HG03575 (cell line): ENCODE data around the gene MRPS12.
"Not testable (repeated sequence)": the region's sequence is repeated elsewhere in the genome, so short reads cannot be mapped to it uniquely, and the experiment has no call there.

ENCODE experiments used
- ATAC-seq: cut with Tn5 transposase; IDR thresholded peaks from one replicate; pipeline ENCODE4 v1.9.1; 2021; ENCODE audit not compliant: unreplicated experiment, insufficient number of reproducible peaks, low FRiP score; ENCODE audit errors: extremely low read depth

The MRPS12 gene

DNA sequence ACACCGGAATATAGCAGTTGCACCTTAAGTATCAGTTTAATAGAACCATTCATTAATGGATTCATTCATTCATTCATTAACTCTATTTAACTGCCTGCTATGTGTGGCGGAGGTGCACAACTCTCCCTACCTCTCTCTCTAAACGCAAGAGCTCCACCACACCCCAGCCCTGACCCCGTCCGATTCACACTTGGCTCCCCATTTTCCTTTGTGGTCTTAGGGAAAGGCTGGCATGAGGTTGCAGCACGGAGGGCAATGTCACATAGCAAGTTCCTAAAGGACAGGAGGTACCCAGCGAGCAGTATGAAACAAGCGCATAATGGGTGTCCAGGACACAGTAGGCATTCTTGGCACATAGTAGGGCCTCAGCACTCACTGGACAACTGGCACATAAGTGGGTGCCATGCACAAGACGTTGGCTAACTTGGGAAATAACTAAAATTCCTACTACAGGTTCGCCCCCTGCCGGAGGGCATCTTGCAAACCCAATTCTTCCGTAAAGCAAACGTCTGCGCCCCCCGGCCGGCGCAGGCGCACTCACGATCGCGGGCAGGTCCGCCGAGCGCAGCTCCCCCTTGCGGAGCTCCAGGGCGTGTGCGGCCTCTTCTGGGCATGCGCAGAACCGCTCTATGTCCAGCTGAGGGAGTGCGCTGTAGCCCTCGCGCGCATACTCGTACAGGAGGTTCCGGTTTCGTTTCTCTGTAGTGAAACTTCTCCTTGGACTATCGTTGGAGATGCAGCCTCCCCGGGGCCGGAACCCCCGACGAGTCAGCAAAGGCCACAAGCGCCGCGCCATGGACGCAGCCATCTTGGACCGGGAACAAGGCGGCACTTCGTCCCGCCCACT is 592 bp upstream of the MRPS12 start, which contains the start of gene SARS2:
SARS2 (minus strand) TSS at position 835 of the 847 bp plus-strand sequence; CDS start at position 808, 27 bp downstream.
- peak; percentile 19 for ATAC-seq

DNA sequence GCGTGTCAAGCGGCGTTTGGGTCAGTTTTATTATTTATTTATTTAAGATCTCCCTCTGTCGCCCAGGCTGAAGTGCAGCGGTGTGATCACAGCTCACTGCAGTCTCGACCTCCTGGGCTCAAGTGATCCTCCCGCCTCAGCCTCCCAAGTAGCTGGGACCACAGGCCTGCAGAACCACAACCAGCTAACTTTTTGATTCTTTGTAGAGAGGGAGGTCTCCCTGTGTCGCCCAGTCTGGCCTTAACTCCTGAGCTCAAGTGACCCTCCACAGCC is 713 bp downstream of the MRPS12 start:
- ATAC-seq: no peak

DNA sequence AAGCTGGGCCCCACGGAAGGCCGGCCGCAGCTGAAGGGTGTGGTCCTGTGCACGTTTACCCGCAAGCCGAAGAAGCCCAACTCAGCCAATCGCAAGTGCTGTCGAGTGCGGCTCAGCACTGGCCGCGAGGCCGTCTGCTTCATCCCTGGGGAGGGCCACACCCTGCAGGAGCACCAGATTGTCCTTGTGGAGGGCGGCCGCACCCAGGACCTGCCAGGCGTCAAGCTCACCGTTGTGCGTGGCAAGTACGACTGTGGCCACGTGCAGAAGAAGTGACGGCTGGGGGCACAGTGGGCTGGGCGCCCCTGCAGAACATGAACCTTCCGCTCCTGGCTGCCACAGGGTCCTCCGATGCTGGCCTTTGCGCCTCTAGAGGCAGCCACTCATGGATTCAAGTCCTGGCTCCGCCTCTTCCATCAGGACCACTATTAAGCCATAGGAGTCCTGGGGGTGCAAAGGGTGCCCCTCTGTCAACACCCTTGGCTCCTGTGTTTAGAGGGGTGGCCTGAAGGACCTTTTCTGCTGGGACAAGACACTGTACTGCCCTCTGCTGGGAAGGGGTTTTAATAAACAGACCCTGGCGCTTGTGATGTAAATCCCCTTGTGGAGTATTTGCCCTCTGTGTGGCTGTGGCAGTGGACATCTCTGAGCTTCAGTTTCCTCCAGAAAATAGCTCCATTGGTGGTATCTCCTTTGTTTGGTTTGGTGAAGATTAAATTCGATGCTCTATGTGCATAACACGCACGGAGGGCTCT is 1.9 kb downstream of the MRPS12 start:
- no peak for ATAC-seq

DNA sequence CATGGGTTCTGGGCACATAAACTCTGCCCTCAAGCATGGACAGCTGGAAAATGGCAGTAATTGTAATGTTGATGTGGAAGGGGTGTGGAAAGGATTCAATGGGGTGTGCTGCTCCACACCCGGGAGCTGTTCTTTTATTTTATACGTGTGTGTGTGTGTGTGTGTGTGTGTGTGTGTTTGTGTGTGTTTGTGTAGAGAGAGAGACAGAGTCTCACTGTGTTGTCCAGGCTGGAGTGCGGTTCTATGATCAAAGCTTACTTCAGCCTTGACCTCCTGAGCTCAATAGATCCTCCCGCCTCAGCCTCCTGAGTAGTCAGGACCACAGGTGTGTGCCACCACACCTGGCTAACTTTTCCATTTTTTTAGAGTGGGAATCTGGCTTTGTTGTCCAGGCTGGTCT is 2.8 kb downstream of the MRPS12 start:
- no peak for ATAC-seq

DNA sequence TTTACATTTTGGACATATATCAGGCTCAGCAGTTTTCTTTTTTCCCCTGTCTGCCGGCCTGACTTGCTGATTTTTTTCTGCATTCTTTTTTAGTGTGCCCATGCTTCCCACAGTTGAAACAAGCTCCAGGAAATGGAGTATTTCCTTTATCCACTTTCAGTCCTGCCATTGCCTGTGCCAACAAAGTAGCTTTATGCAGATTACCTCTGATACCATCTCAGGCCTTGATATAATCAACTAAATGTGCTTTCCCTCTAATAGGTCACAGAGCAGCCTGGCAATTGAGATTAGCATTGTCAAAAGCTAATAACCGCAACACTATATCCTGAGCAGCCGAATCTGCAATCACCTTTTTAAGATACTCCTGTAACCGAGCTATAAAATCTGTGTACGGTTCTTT is 9.2 kb downstream of the MRPS12 start:
- ATAC-seq: no peak

DNA sequence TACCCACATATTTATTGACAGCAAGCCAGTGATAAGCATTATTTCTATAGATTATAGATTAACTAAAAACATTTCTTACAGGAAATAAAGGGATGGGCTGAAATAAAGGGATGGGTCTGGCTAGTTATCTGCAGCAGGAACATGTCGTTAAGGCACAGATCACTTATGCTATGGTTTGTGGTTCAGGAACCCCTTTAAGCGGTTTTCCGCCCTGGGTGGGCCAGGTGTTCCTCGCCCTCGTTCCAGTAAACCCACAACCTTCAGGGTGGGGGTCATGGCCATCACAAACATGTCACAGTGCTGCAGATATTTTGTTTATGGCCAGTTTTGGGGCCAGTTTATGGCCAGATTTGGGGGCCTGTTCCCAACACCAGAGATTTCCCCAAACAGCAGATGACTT is 10.7 kb downstream of the MRPS12 start:
- ATAC-seq: not testable (repeated sequence)

DNA sequence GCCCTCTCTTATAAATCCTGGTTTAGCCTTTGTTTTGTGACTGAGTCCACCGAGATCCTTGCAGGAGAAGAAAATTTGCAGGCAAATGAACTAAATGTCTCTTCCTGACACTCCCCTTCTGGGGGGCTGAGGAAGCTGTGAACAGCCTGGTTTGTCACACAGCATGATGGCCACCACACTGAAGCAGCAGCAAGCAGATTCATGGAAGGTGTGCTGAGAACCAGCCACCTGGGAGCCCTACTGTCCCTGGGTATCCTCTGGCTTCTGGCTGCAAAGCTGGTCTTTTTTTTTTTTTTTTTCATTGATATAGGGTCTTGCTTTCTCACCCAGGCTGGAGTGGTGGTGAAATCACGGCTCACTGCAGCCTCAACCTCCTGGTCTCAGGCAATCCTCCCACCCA is 11.2 kb downstream of the MRPS12 start:
- ATAC-seq: no peak

DNA sequence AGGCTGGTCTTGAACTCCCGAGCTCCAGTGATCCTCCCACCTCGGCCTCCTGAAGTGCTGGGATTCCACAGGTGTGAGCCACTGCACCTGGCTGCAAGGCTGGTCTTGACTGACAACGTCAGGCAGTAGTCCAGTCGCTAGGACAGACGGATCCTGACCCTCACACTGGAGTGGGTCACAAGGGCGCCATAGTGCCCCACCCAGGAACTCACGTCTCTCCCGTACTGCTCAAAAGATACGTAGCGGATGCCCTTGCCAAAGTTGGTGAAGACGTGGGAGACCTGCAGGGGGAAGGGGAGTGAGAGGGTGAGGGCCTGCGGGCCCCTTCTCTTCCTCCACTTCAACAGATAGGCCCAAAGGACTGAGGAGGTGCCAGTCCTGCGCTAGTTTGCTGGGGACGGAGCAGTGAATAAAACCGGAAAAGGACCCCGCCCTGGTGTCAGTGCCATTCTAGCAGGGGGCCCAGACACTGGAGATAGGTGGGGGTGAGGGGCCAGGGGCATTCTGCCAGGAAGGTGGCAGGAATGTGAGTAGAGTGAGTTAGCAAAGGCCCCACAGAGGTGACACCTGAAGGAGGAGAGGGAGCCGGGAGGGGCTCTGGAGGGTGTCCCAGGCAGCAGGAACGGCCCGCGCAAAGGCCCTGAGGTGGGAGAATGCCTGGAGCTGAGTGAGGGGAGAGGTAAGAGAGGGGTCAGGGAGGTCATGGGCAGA is 11.9 kb downstream of the MRPS12 start:
- ATAC-seq: no peak

DNA sequence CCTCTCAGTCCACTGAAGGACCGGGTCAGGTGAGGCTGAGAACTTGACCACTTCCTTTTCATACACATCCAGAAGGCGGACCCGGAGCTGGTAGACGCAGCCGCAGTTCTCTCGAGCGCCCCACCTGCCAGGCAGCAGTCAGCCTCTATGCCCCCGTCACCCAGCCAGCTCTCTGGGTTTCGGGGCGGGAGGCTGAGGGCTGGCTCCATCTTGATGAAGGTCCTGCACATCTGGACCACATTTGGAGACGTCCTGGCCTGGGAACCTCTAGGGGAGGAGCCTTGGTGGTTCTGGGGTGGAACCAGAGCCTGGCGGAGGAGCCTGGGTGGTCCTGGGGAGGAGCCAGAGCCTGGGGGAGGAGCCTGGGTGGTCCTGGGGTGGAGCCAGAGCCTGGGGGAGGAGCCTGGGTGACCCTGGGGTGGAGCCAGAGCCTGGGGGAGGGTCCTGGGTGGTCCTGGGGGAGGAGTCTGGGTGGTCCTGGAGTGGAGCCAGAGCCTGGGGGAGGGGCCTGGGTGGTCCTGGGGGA is 14.3 kb downstream of the MRPS12 start:
- no peak for ATAC-seq

DNA sequence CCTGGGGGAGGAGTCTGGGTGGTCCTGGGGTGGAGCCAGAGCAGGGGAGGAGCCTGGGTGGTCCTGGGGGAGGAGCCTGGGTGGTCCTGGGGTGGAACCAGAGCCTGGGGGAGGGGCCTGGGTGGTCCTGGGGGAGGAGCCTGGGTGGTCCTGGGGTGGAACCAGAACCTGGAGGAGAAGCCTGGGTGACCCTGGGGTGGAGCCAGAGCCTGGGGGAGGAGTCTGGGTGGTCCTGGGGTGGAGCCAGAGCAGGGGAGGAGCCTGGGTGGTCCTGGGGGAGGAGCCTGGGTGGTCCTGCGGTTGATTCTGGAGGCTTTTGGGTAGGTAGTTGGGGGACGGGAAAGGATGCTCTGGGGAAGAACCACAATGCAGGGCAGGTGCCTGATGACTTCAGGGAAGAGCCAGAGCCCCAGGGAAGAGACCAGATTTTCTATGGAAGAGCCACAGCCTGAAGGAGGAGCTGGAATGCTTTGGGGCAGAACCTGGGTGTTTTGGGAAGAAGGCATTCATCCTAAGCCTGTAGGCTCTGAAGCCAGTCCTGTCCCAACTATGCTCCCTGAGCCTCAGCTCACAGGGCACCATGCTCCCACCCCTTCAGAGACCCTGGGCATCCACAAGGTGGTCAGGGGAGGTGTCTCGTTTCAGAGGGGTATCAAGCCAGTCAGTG is 15.0 kb downstream of the MRPS12 start:
- no peak for ATAC-seq

DNA sequence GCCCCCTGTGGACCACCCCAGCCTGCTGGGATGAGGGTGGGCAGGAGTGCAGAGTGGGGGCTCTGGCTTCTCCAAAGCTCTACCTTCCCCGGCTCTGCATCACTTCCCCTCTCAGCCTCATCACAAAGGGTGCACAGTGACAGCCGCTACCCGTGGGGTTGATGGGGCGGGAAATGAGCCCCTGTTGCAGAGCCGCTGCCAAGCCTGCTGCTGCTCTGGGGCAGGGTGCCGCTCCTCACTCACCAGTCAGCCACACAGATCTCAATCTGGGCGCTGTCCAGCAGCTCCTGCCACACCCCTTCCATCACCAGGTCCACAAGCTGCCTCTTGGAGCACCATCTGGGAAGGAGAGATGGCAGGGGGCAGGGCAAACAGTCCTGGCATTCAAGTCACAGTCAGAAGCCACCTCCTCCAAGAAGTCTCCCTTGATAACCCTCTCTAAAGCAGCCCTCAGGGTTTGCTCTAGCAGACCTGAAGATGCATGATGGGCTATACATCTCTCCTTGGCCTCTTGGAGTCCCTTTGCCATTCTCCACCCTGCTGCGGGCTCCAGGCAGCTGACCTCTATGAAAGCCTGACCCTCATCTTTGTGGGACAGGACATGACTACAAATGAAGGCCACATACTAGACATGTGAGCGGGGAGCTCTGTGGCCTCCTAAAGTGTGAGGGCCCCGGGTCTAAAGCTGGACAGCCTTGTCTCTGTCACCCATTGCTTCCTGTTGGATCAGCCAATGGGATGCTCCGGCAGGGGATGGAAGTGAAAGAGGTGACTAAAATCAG is 15.7 kb downstream of the MRPS12 start:
- ATAC-seq: no peak

DNA sequence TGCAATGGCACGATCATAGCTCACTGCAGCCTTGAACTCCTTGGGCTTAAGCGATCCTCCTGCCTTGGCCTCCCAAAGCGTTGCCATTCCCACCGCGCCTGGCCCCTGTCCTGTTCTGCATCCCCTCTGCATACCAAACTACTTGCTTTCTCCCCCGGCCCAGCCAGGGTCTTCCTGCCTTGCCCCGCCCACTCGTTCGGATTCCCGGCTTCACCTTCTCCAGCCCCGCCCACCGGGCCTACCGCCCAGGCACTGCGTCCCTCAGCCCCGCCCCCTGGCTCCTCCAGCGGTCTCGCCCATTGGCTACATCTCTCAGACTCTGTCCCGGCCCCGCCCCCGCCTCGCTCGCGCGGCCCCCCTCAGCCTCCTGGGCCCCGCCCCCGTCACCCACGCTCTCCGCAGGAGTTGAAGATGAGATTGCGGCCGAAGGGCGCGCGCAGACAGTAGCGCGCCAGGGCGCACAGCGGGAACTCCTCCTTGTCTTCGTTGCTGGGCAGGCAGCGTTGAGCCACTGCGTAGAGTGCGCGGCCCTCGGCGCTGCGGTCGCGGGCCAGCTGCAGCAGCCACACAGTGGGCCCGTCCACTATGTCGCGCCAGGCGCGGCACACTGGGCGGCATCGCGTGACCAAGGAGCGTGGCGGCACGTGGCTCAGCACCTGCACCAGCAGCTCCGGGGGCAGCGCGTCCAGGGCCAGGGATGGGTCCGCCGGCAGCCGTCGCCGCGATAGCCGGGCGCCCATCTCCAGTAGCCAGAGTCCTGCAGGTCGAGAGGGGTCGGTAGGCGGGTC is 19.0 kb downstream of the MRPS12 start:
- ATAC-seq: no peak

DNA sequence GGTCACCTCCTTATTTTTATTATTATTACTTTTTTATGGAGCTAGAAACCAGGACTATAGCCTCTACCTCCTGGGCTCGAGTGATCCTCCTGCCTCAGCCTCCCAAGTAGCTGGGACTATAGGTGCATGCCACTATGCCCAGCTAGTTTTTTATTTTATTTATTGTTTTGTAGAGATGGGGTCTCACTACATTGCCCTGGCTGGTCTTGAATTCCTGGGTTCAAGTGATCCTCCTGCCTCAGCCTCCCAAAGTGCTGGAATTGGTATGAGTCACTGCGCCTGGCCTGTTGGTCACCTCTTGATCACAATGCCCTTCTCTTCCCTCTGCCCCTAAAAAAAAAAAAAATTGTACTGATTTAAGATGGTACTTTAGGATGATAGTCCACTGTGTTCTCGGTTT is 20.4 kb downstream of the MRPS12 start:
- ATAC-seq: no peak

DNA sequence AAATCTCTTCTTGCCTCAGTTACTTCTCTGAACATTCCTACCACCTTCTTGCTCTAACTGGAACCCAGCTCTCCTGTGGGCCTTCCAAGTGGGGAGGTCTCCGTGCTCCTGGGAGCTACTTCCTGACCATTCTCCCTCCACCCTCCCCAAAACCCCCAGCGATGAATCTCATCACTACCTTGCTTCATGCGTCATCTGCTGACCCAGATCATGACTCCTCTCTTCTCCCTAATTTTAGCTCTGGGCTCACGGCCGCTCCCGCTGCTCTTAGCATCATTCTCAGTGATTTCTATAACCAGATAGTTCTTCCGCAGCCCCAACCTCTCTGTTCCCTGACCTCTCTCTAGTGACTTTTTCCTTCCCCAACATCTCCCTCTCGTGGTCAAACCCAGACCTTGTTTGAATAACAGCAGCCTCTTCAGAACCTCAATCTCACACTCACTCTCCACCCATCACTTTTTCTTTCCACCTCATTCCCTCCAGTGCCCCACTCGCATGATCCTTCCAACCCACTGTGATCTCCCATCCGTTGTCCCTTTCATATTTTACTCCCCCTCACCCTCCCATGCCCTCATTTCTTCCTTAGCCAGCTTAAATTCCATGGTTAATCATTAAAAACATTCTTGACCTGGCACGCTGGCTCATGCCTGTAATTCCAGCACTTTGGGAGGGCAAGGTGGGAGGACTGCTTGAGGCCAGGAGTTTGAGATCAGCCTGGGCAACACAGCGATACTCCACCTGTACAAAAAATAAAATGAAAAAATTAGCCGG is 21.8 kb downstream of the MRPS12 start:
- no peak for ATAC-seq

DNA sequence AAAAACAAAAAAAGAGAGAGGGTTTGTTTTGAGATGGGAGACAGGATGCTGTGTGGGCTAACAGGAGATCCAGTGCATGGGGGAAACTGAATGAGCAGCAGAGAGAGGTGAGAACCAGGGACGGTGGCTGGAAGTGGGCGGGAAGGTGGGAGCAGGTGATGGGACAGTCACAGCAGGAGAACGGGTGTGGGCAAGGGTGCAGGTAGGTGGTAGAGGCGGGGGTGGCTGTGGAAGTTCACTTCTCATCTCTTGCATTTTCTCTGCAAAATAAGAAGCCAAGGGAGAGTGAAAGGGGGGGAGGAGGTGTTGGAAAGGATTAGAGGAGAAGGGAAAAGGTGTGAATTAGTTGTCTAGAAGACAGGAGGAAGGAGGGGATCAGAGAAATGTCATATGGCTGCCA is 22.9 kb downstream of the MRPS12 start:
- no peak for ATAC-seq

DNA sequence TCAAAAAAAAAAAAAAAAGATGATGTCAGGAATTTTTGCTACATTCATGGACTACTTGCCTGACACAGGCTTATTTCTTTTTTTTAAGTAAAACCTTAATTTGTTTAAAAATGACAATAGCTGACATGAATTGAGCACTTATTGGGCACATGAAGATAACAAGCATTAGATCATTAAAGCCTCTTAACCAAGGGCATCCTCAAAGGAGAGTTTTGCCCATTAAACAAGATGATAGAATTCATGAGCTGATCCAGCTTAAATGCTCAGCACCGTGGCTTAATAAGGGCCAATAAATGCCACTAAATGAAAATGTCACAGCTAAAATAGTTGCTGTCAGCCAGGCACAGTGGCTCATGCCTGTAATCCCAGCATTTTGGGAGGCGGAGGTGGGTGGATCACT is 25.5 kb downstream of the MRPS12 start:
- no peak for ATAC-seq

DNA sequence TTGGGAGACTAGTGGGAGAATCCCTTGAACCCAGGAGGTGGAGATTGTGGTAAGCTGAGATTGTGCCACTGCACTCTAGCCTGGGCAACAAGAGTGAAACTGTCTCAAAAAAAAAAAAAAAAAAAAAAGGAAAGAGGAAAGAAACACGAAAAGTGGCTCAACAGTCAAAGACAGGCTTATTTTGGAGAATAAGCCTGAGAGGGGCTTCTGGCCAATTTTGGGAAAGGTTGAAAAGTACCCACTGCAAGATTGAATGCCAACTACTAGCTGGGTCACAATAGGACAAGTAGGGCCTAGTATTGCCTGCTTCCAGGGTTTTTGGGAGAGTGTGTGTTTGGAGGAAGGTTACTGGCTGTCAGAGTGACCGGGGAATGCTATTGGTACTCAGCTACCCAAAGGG is 27.6 kb downstream of the MRPS12 start:
- ATAC-seq: no peak
